ENCODE results near the gene DSE.

Gene DSE

GRCh38 chr6:116491610-116492330 is 121.0 kb downstream of the DSE start:
- no peak for DNase-seq

DNA sequence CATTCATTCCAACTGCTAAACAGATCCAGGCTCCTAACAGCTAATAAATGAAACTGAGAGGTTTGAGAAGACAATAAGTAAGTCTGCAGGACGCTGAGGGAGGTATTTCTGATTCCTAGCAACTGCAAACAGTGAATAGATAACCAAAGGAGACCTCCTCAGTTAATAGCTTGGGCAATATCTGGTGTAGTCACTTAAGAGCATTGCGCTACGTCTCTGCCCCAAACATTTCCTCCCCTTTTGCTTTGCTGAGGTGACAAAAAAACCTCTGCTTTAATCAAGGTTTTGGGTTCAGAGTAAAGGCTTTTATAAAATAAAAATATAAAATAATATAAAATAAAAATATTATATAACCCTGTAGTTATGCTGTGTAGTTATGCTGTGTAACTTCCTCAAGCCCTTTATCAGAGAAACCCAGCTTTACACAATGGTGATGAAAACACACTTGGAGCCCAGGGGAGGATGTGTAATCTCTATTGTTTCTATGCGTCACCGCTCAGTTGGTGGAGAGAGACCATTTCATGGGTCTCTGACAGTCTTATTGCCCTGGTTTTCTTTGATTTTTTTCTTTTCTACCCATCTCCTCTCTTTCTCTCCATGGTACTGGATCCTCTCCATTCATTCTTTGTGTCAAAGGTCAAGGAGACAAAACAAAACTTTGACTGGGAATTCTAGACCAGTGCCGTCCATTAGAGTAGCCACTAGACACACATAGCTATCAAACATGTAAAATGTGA is 121.8 kb downstream of the DSE start:
- DNase-seq, result no peak
